ENCODE measurements around the gene PRDM15.
A peak's percentile ranks its signal among the peaks of the same experiment; 100 is the strongest.

PRDM15 gene, protein sequence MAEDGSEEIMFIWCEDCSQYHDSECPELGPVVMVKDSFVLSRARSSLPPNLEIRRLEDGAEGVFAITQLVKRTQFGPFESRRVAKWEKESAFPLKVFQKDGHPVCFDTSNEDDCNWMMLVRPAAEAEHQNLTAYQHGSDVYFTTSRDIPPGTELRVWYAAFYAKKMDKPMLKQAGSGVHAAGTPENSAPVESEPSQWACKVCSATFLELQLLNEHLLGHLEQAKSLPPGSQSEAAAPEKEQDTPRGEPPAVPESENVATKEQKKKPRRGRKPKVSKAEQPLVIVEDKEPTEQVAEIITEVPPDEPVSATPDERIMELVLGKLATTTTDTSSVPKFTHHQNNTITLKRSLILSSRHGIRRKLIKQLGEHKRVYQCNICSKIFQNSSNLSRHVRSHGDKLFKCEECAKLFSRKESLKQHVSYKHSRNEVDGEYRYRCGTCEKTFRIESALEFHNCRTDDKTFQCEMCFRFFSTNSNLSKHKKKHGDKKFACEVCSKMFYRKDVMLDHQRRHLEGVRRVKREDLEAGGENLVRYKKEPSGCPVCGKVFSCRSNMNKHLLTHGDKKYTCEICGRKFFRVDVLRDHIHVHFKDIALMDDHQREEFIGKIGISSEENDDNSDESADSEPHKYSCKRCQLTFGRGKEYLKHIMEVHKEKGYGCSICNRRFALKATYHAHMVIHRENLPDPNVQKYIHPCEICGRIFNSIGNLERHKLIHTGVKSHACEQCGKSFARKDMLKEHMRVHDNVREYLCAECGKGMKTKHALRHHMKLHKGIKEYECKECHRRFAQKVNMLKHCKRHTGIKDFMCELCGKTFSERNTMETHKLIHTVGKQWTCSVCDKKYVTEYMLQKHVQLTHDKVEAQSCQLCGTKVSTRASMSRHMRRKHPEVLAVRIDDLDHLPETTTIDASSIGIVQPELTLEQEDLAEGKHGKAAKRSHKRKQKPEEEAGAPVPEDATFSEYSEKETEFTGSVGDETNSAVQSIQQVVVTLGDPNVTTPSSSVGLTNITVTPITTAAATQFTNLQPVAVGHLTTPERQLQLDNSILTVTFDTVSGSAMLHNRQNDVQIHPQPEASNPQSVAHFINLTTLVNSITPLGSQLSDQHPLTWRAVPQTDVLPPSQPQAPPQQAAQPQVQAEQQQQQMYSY

DNA sequence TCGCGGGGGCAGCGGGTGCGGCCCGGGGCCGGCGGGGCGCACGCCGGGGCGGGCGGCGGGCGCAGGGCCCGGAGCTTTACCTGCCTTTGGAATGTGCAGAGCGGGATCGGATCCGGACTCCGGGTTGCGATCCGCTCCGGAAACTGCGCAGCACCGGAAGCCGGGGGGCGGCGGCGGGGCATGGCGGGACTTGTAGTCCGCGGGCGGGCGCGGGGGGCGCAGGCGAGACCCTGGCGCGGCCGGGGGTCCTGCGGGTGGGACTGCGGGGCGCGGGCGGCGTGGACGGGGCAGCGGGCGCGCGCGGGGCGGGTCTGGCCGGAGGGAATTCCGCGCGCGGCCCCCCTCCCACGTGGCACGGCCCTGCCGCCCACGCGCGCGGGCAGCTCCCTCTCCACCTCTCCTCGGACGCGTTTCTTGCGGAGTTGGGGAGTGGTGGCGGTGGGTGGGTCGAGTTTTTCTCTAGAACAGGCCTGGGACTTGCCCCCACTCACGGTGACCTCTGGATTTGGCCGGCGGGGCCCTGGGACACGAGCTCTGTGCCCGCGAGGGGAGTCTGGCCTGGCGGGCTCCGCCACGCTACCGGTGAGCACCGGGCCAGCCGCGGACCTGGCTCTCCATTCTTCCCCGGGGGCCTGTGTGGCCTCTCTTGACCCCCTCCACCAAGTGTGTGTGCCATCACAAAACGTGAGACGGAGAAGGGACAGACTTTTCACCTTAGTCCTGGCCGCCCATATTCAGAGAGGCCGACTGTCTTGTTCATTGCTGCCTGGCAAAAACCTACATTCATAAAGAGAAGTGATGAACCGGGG lies at the start of gene PRDM15:
PRDM15 (minus strand) TSS at position 155 of the 809 bp plus-strand sequence. CDS start 18,981 bp downstream, outside the sequence.
- peak; percentile 93 for DNase-seq (ENCODE audit: low spot score)
- in situ Hi-C loops (cut with MboI; ENCODE audit: low pct_unique_long_range_greater_than_20kb, low sequenced_read_pairs, unreplicated experiment): no loop called here
- TF ChIP-seq, protein P1, sequence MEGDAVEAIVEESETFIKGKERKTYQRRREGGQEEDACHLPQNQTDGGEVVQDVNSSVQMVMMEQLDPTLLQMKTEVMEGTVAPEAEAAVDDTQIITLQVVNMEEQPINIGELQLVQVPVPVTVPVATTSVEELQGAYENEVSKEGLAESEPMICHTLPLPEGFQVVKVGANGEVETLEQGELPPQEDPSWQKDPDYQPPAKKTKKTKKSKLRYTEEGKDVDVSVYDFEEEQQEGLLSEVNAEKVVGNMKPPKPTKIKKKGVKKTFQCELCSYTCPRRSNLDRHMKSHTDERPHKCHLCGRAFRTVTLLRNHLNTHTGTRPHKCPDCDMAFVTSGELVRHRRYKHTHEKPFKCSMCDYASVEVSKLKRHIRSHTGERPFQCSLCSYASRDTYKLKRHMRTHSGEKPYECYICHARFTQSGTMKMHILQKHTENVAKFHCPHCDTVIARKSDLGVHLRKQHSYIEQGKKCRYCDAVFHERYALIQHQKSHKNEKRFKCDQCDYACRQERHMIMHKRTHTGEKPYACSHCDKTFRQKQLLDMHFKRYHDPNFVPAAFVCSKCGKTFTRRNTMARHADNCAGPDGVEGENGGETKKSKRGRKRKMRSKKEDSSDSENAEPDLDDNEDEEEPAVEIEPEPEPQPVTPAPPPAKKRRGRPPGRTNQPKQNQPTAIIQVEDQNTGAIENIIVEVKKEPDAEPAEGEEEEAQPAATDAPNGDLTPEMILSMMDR (IDR thresholded peaks at IDR 0.05; ENCODE audit: extremely low read depth, insufficient read depth, missing control alignments): no peak

DNA sequence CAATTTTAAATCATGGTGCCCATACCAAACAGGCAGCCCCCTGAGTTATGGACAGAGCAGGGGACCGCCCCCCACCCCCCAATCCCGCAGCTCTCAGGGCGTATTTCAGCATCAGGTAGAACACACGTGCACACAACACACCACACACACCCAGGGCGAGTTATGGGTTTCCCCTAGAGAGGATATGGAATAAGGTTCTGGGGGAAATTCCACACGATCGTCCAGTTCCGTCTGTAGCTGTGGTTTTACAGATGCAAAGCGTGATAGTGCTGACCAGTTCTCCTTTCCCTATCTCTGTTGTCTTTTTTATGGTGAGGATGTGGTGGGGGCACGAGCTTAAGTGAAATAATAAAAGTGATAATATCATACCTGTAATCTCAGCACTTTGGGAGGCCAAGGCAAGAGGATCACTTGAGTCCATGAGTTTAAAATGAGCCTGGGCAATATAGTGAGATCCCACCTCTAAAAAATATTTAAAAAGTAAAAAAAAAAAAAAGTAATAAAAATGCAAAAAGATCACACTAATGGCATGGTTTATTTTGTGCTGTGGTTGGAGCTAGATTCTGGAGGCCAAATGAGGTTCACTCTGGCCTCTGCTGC lies 49.6 kb upstream of the PRDM15 start:
- TF ChIP-seq, protein P1 (IDR thresholded peaks at IDR 0.05; ENCODE audit: extremely low read depth, insufficient read depth, missing control alignments): no peak
- DNase-seq (ENCODE audit: low spot score): peak; percentile 73
- in situ Hi-C loops (cut with MboI; ENCODE audit: low pct_unique_long_range_greater_than_20kb, low sequenced_read_pairs, unreplicated experiment): no loop called here

DNA sequence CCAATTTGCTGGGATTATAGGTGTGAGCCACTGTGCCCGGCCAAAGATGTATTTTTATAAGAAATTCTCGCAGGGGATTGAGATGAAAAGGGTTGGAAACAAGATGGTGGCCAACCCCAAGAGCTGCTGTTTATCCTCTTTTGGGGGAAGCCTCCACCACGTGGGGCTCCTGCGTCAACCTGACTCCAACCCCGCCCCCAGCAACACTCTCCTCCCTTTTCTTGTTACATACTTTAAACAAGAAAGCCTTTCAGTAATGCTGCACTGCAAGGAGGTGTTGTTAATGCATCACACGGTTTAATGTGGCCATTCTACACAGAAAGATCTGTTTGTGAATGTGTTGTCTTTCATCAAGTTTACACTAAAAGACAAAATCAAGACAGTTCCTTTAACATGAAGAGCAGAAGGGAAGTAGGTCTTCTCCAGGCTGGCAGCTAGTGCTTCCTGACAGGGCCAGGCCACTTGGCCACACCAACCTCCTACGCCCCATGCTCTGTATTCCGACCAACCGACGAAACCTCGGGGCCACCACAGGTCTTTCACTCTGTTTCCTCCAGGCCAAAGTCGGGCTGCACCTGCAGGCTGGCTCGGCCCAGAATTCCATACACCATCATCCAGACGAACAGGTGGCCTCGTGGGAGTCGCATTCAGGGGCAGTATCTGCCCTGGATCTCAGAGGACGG lies 48.7 kb upstream of the PRDM15 start:
- TF ChIP-seq, protein P1 (IDR thresholded peaks at IDR 0.05; ENCODE audit: extremely low read depth, insufficient read depth, missing control alignments): no peak
- in situ Hi-C loops (cut with MboI; ENCODE audit: low pct_unique_long_range_greater_than_20kb, low sequenced_read_pairs, unreplicated experiment): no loop called here
- no peak for DNase-seq (ENCODE audit: low spot score)

DNA sequence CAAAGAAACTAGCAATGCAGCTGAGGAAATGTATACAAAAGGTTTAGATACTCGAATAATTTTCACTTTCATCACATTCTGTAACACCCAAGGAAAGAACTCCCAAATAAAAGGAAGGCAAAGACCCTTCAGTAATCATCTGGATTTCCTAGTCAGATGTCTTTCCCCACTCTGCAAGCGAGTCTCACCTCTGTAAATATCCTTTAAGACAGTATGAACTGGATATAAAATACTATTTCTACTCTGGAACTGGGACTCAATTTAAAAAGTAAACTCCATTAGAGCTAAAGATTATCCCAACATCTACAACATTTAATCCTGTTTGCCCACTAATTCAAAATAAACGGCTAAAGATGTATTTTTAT lies 47.6 kb upstream of the PRDM15 start:
- no peak for DNase-seq (ENCODE audit: low spot score)
- in situ Hi-C loops (cut with MboI; ENCODE audit: low pct_unique_long_range_greater_than_20kb, low sequenced_read_pairs, unreplicated experiment): no loop called here
- TF ChIP-seq, protein P1 (IDR thresholded peaks at IDR 0.05; ENCODE audit: extremely low read depth, insufficient read depth, missing control alignments): no peak

DNA sequence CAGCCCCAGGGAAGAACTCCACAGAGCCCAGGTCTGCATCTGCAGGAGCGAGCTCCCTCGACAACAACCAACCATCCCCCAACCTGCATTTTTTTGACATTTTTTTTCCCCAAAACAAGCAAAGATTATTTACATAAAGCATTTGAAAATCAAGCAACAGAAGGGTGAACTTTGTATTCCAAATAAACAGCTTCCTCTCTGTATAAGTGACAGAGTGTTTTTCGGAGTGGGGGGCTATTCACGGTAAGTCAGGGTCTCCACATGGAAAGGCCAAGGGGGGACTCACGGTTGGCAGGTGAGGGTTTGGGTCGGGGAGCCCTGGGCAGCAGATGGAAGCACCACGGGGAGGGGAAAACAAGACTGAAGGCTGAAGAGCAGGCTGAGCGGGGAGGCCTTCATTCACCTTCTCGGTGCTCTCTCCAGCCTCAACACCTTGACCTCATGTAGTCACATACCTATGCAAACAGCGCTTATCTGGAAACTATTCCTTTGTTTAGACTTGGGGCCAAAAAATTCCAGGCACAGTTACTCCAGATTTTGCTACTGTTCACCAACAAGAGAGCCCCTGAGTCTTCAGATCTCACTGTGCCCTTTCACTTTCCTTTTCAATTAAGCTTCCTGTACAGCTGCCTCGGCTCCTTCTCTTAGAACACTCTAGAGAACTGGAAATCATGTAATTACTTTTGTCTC lies 47.1 kb upstream of the PRDM15 start:
- peak; percentile 74 for DNase-seq (ENCODE audit: low spot score)
- in situ Hi-C loops (cut with MboI; ENCODE audit: low pct_unique_long_range_greater_than_20kb, low sequenced_read_pairs, unreplicated experiment): no loop called here
- TF ChIP-seq, protein P1 (IDR thresholded peaks at IDR 0.05; ENCODE audit: extremely low read depth, insufficient read depth, missing control alignments): no peak

Measured in GM13977 (cell line).